ENCODE results near the gene TTC24.

The TTC24 gene

DNA sequence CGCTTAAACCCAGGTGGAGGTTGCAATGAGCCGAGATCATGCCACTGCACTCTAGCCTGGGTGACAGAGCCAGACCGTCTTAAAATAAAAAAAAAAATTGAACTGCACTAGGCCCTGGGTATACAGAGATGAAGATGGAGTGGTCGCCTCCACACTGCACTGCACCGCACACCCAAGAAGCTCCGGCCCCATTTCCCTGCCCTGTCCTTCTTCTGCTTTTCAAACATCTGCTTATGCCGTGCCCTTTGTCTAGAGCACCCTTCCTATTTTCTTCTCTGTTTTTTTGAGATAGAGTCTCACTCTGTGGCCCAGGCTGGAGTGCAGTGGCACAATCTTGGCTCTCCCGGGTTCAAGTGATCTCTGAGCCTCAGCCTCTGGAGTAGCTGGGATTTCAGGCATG lies 24.6 kb upstream of the TTC24 start:
- no peak for DNase-seq (ENCODE audit: low spot score)

DNA sequence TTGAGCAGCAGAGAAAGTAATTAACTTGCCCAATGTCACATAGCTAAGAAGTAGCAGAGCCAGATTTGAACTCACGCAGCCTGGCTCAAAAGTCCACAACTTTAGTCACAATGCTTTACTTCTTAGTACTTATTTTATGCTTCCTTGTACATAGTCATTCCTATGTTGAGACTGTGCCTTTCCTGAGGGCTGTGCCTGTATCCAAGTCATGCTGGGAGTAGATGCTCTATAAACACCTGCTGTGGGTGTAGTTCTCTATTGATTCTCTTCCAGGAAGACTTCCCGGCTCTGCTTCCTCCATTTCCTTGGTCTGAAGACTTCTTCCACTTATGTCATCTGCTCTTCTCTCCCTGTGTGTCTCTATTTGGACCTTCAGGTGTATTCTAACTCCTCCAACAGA lies 23.8 kb upstream of the TTC24 start:
- no peak for DNase-seq (ENCODE audit: low spot score)

- DNase-seq (ENCODE audit: low spot score), result no peak
Observed at GRCh38 chr1:156556354-156556753, 23.2 kb upstream of the TTC24 start.

- DNase-seq (ENCODE audit: low spot score), result no peak
Observed at GRCh38 chr1:156559086-156559796, 20.3 kb upstream of the TTC24 start.

- DNase-seq (ENCODE audit: low spot score), result no peak
Observed at GRCh38 chr1:156559797-156560385, 19.6 kb upstream of the TTC24 start.

- DNase-seq (ENCODE audit: low spot score), result no peak
Observed at GRCh38 chr1:156560585-156561163, 18.8 kb upstream of the TTC24 start.

DNA sequence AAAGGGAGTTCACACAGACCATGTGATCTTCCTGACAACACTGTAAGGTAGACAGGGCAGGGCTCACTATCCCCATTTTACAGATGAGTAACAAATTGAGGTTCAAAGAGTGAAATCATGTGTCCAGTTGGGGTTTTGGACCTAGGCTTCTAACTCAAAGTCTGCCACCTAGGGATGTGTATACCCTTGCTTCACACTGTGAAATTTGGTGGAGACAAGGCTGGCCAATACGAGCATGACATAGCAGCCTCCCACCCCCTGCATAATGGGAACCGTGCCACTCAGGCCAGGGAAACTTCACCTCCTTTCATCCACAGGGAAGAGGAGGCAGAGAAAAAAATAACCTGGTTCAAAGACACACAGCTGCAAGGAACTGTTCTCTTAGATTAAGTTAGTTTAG lies 14.0 kb upstream of the TTC24 start:
- no peak for DNase-seq (ENCODE audit: low spot score)

DNA sequence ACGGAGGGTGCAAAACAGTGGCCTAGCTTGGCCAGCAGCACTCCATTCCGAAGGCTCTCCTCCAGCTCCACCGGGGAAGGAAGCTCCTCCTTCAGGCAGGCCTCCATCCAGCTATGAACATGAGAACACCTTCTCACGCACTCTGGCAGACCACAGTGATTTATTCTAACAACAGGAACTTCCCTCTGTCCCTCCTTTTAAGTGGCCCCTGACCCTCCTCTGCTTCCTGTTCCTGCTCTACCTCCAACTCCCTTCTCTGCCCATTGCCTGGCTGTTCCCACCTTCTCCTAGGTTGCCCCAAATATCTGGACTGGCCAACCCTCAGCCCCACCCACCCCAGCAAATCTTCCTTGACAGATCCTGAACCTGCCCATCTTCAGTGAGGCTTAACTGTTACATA lies 13.1 kb upstream of the TTC24 start:
- no peak for DNase-seq (ENCODE audit: low spot score)

- peak; percentile 84 for DNase-seq (ENCODE audit: low spot score)
Observed at GRCh38 chr1:156571261-156571852, 8.2 kb upstream of the TTC24 start.

DNA sequence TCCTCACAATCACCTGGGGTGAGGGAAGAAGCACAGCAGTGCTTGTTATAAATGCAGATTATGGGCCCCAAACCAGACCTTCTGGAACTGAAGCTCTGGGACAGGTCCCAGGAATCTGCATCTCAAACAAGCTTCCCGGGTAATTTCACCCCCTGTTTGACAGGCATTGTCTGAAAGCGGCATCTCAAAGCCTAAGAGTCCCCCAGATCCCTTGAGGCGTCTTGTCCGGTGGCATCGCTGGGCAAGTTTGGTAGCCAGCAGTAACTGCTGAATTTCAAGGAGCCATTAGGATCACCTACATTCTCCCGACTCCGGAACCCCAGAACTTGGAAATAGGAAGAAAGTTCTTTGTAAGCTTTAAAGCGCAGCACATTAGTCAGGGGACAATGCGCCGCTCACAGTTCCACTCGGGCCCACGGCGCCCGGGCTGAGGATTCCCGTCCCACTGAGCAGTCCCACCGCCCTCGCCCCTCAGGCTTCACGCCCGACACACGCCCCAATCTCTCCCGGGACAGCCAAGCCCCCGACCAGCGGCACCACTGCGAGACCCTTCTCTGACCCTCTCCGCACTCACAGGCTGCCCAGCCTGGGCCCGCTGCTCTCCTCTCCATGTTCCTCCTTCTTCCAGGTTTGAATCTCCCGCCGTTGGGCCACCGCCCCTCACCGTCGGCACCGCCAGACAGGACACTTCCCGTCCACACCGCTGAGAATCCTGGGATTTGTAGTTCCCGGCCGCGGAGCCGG lies 7.4 kb upstream of the TTC24 start, which contains the start of gene IQGAP3:
Gene IQGAP3 (minus strand): TSS at position 647 of the 744 bp plus-strand sequence. CDS start 36 bp downstream, at position 611.
- peak; percentile 96 for DNase-seq (ENCODE audit: low spot score)

DNA sequence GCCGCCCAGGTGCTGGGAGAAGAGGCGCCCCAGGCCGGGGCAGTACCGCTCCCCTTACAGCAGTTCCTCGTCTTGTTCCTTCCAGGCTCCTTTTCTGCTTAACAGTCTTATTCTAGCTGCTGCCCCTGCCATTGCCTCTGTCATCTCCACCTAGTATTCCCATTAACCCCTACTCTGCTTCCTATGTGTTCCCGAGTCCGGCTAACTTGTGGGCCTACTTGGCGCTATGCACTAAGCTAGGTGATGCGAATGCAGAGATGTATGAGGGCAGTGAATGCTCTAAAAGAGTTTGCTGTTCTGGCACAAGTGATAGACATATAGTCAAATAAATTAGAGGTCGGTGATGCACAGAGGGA lies 6.9 kb upstream of the TTC24 start:
- no peak for DNase-seq (ENCODE audit: low spot score)

DNA sequence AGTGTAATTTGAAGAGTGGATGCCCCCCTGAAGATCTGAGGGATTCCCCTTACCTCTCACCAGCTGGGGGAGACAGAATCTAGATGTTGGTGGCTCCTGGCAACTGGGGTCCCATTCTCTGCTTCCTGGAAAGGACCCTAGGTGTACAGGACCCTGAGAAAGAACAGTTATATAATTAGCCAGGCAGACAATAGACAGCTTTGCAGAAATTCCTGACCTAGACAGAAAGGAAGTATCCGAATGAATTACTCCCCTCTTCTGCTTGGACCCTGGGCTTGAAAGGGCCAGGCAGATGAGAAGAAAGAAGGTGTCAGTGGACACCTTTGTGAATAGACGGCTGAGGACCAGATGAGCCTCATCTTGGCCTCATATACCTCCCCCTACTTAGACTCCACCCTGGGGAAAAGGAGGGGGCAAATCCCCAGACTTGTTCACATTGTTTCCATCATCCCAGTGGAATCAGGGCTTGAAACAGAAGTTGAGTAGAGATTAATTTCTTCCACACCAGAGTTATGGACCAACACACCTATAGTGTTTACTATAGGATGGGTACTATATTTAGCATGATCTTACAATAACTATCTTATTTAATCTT lies 5.4 kb upstream of the TTC24 start:
- DNase-seq (ENCODE audit: low spot score), result no peak

DNA sequence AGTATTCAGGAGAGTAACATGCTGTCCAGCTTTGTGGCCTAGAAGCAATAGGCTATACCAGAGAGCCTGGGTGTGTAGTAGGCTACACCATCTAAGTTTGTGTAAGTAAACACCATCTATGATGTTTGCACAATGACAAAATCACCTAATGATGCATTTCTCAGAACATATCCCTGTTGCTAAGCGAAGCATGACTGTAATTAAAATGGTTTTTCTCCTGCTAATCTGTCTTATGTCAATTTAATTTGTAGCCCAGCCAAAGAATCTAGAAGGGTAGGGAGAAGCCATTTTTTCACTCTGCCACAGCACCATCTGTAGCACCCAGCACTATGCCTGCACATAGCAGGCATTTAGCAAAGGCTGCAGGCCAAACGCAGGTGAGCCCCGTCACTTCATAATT lies 2.0 kb upstream of the TTC24 start:
- no peak for DNase-seq (ENCODE audit: low spot score)

DNA sequence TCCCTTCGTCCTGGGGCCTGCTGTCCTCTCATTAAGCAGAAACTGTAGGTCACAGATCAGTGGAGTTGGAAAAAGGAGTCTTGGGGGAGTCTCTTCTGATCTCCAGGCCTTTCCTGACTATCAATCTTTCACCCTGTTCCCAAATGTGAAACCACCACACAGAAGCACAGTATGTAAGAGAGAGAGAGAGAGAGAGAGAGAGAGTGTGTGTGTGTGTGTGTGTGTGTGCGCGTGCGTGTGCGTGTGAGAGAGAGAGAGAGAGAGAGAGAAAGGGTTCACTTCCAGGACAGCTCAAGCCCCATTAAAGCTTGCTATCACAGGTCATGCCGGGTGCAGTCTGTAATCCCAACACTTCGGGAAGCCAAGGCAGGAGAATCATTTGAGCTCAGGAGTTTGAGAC lies 1.5 kb upstream of the TTC24 start:
- no peak for DNase-seq (ENCODE audit: low spot score)

DNA sequence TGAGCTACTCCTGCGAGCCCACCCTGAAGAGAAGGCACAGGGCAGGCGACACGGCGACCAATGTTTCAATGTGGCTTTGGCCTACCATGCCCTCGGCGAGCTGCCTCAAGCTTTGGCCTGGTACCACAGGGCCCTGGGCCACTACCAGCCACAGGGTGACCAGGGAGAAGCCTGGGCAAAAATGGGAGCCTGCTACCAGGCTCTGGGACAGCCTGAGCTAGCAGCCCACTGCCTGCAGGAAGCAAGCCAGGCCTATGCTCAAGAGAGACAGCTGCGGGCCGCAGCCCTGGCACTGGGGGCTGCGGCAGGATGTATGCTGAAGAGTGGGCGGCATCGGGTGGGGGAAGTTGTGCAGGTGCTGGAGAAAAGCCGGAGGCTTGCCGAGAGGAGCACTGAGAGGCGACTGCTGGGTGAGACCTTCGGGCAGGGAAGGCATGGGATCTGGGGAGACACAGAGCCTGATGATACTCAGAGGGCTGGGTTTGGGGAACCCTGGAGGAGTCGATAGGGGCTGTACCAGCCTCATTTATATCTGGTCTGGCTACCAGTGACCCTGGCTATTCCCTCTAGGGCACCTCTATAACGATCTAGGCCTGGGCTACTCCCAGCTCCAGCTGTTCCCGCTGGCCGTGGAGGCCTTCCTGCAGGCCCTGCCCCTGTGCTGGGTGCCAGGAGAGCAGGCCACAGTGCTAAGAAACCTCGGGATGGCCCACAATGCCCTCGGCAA lies 2.3 kb downstream of the TTC24 start:
- no peak for DNase-seq (ENCODE audit: low spot score)

DNA sequence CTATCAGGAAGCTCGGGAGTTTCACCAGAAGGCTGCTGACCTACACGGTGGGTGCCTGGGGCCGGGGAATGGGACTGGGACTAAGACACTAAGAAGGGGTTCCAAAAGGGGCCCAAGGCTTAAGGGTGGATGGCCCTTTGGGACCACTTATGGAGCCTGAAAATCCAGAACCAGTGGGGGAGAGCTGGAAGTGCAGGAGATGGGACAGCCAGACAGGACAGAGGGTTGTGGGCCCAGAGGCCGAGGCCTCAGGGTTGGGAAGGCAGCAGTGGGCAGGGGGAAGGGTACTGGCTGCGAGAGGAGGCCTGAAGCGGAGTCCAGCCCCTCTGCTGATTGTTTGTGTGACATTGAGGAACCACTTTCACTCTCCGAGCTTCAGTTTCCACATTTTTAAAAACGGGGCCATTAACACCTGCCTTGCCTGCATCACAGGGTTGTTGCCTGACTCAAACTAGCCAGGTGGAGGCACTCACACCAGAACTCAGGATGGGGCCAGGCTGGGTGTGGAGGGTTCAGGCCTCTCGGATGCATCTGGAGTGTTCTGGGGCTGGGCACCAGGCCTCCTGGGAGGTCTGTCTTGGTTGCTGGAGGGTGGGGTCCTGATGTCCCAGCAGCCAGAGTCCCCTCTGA lies 3.0 kb downstream of the TTC24 start:
- no peak for DNase-seq (ENCODE audit: low spot score)

GRCh38 chr1:156583821-156584622 lies 4.5 kb downstream of the TTC24 start:
- peak; percentile 77 for DNase-seq (ENCODE audit: low spot score)

DNA sequence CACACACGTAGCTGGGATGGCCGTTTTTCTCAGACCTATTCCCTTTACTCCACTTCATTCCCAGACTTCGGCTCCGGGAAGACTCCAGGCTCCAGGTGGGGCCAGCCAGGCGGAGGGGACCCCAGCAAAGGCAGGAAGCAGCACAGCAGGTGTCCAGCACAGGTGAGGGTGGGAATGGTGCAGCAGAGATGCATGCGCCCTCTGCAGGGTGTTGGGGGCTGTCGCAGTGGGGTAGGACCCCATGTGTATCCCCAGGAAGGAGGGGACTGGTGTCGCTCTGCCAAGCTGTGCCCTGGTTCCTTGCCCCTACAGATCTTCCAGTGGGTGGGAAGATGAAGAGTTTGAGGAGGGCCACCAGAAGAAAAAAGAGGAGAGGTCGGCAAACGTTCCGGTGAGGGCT lies 5.3 kb downstream of the TTC24 start:
- DNase-seq (ENCODE audit: low spot score), result no peak

DNA sequence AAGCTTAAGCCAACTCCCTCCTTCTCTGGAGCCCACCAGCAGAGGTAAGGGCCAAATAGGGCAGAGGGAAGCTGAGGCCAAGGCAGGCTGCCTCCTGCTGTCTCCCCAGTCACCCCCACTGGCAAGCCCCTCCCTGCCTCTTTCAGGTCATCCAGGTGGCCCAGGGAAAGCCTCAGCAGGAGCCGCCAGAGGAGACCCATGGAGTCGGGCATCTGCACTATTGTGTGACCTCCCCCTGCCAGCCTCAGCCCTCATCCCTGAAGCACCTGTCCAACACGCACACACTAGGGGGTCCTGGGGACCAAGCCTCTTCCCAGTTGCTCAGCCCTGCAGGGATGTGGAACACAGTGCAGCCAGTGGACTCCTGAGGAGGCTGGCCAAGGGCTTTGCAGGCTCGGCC lies 6.8 kb downstream of the TTC24 start:
- no peak for DNase-seq (ENCODE audit: low spot score)

GRCh38 chr1:156586892-156587477 lies 7.5 kb downstream of the TTC24 start:
- DNase-seq (ENCODE audit: low spot score), result no peak

All from hepatic stellate cell (primary cell).